Measurements from ENCODE around the gene PLCE1.

PLCE1 gene

DNA sequence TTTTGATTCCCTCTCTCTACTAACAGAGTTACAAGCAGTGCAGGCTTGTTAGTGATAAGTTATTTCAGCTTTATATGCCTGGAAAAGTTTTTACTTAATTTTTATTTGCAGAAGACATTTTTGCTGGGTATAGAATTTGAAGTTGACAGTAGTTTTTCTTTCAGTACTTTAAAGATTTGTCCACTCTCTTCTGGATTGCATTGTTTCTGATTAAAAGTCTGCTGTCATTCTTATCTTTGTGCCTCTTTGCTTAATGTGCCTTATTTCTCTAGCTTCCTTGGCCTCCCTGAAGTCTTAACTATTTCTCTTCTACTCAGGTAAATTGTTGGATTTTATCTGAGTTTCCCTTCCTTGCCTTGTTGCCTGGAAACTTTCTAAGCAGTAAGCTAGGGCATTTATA, 36.2 kb downstream of the PLCE1 start:
- H3K9me3 Mint-ChIP-seq, result peaks cover 23% of the 10 kb centered on the region
- no peaks in the 10 kb centered on the region for H3K36me3 Mint-ChIP-seq
- no peak for DNase-seq (ENCODE audit: low spot score in 2 of 2)
- H3K27ac Mint-ChIP-seq, result no peak overlapping the region
- H3K4me1 Mint-ChIP-seq, result no peaks in the 10 kb centered on the region
- ATAC-seq, result no peak
- H3K4me3 Mint-ChIP-seq, result no peak overlapping the region

DNA sequence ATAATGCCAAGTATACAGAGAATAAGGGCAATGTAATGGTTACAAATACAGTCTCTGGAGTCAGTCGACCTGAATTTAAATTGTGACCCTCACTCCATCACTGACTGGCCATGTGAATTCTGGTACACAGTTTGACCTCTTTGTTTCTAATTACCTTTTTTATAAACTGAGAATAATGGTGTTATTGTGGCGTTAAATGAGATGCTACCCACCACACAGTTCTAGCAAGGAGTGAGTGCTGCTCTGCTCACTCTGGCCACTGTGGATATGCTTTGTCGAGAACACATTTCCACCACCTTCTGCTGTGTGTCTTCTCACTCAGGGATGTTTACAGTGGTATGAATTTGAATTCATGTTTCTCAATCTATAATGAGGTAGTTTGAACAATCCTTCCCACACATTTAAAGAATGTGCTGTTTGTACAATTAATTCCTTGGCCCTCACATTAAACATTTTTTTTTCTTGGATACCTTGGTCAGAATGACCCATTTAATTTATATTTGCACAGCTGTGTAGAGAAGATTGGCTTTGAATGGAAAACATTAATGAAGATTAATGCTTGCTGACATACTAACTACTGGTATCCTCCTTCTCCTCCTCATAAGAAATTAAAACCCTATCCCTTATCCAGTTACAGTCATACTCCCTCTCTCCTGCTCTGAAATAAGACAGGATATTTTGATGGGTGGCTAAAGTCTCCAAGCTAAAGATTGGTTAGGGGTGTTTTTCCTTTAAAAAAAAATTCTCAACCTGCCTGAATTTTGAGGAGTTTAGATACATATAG, 42.4 kb downstream of the PLCE1 start:
- H3K36me3 Mint-ChIP-seq, result no peaks in the 10 kb centered on the region
- no peak overlapping the region for H3K4me3 Mint-ChIP-seq
- DNase-seq (ENCODE audit: low spot score in 2 of 2) (no peak), ATAC-seq (no peak)
- H3K27ac Mint-ChIP-seq, result no peak overlapping the region
- peaks cover 10% of the 10 kb centered on the region for H3K9me3 Mint-ChIP-seq
- no peaks in the 10 kb centered on the region for H3K4me1 Mint-ChIP-seq

DNA sequence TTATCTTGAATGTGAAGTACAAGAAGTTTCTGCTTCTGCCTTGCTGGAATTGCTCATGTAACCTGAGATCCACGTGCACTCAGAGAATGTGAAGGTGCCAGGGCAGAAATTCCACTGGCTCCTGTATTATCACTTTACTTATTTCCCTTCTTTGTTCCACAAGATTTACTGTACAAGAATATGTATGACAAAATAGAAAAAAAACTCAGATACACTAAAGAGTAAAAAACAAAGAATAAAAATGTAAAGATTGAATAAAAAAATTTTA, 43.0 kb downstream of the PLCE1 start:
- H3K4me3 Mint-ChIP-seq, result no peak overlapping the region
- H3K9me3 Mint-ChIP-seq, result peaks cover 6% of the 10 kb centered on the region
- DNase-seq (ENCODE audit: low spot score in 2 of 2), result no peak
- H3K27ac Mint-ChIP-seq, result no peak overlapping the region
- no peaks in the 10 kb centered on the region for H3K4me1 Mint-ChIP-seq
- no peaks in the 10 kb centered on the region for H3K36me3 Mint-ChIP-seq
- no peak for ATAC-seq

DNA sequence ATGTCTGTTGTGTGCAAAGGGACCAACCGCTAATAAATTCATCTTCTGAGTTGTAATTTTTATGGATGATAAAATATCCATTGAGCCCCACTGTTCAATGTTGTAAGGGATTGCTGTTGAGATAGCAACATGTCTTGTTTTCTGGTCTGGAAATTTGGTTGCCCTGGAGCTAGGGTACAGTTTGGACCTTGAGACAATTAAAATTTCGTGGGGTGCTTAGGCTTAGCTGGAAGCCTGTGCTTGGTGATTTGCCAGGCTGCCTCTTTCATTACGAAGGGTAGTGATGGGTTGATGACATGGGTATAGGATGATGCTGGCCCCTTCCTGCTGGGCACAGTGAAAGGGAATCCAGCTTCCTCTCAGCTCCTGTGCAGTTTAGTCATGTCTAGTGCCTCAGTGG, 43.6 kb downstream of the PLCE1 start:
- Mint-ChIP-seq H3K4me1 (no peaks in the 10 kb centered on the region), H3K36me3 (no peaks in the 10 kb centered on the region), H3K27ac (no peak overlapping the region), H3K9me3 (peaks cover 3% of the 10 kb centered on the region), H3K4me3 (no peak overlapping the region)
- no peak for DNase-seq (ENCODE audit: low spot score in 2 of 2)
- ATAC-seq, result no peak

DNA sequence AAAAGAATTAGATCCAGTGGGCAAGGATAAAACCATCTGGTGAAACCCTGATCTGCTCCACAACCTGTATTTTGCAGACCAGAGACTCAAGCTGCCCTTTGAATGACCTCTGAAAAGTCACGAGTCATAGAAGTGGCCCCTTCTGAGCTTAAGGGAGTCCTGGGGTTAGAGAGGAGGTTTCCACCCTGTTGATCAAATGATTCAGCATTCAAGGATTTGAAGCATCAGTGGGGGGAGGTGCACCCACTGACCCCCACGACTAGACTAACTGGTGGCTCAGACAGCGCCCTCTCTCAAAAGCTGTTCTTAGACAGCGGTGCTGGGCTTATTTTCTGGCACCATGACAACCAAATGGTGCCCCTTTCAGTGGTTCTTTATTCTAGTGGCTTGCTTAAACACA, 44.3 kb downstream of the PLCE1 start:
- Mint-ChIP-seq H3K4me1 (no peaks in the 10 kb centered on the region), H3K27ac (no peak overlapping the region), H3K4me3 (no peak overlapping the region), H3K36me3 (no peaks in the 10 kb centered on the region), H3K9me3 (peaks cover 3% of the 10 kb centered on the region)
- no peak for ATAC-seq
- no peak for DNase-seq (ENCODE audit: low spot score in 2 of 2)

DNA sequence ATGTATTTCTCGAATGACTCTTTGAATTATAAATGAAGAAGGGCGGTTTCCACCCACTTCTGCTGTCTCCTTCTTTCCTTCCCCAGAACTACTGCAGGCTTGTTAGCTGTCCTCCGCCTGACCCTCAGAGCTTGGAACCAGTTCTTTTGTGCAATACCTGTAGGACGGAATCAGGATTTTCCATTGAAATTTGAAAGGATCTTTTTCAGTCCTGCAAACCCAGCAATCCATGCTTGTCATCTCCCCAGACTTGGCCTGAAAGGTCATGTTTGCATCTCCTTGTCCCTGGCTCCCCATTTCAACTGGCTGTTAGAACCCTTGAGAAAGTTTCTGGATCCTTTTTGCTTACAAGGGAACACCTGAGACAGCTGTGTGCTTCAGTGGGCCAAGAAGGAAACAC, 47.5 kb downstream of the PLCE1 start:
- no peak for ATAC-seq
- DNase-seq (ENCODE audit: low spot score in 2 of 2), result no peak
- no peaks in the 10 kb centered on the region for H3K36me3 Mint-ChIP-seq
- H3K27ac Mint-ChIP-seq, result no peak overlapping the region
- H3K9me3 Mint-ChIP-seq, result no peaks in the 10 kb centered on the region
- H3K4me3 Mint-ChIP-seq, result no peak overlapping the region
- H3K4me1 Mint-ChIP-seq, result no peaks in the 10 kb centered on the region

DNA sequence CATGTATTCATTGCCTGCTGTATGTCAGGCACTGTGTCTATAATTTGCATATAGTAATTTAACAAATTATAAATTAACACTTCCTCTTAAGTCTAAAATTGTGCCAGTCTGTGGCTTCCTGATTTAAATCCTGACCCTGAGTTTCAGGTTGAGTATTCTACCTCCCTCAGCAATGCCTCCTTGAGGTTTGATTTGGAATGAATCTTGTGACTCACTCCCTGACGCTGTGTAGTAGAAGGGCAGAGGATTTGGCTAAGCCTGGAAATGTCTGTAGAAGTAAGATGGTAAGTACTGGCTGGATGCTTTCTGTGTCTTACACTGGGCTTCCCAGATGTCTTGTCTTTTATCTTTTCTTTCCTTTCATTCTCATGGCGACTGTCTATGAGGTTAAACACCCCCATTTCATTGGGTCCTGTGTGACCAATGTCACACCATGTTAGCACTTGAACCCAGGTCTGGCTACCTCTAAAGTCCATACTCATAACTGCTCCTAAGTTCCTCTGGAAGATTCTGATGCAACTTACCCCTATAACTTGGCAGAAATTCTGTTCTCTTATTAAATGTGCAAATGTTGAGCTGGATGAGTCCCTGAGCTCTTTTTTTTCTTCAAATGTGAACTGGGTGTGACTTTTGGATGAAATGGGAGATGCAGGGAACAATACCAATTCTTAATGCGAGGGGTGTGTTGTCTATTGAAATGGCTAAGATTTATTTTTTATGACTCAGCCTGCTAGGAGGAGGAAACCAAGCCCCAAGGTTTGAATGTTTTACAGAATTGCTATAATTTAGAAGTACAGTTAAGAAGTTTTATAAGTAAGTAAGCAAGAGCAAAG, 48.5 kb downstream of the PLCE1 start:
- Mint-ChIP-seq H3K4me3 (no peak overlapping the region), H3K9me3 (no peaks in the 10 kb centered on the region), H3K4me1 (no peaks in the 10 kb centered on the region), H3K27ac (no peak overlapping the region), H3K36me3 (no peaks in the 10 kb centered on the region)
- ATAC-seq (no peak), DNase-seq (ENCODE audit: low spot score in 2 of 2) (no peak)

DNA sequence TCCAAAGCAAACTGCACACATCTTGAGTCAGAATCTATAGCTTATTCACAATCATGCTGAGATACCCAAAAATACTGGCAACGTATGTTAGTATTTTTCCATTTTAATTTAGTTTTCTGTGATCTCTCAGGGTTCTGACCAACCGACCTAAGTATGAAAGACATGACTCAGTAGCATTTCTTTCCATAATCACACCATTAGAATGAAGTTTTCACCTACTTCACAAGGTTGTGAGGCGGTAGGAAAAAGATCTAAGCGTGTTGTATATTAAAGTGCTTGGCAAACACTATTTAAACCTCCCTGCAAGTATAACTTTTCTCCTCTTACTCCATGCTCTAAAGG, 49.1 kb downstream of the PLCE1 start:
- DNase-seq (ENCODE audit: low spot score in 2 of 2) (no peak), ATAC-seq (no peak)
- Mint-ChIP-seq H3K27ac (no peak overlapping the region), H3K4me3 (no peak overlapping the region), H3K4me1 (no peaks in the 10 kb centered on the region), H3K9me3 (no peaks in the 10 kb centered on the region), H3K36me3 (no peaks in the 10 kb centered on the region)

Measured in stimulated activated effector memory CD8-positive, alpha-beta T cell treated with anti-CD3 and anti-CD28 coated beads, Interleukin-12 subunit alpha, Interleukin-12 subunit beta, amount 100 ng/mL, for 72 hours (primary cell).